Neuronal stem cell (in vitro differentiated cells): ENCODE results near the gene AIG1.

ENCODE experiments used
- DNase-seq: peaks from one replicate; pipeline ENCODE4 v3.0.0-alpha.2; 2013; ENCODE audit warnings: low spot score
- H2AFZ ChIP-seq: one replicate; pipeline ENCODE4 v1.6.1; 2013; ENCODE audit warnings: mild to moderate bottlenecking, low read length, inconsistent platforms
- H2AK5ac ChIP-seq: 2 replicates; pipeline ENCODE4 v1.6.1; 2013; ENCODE audit warnings: low read depth, mild to moderate bottlenecking, inconsistent platforms, low read length, moderate library complexity, mixed read lengths
- H2BK120ac ChIP-seq: 2 replicates; pipeline ENCODE4 v1.6.1; 2013; ENCODE audit warnings: low read depth, mild to moderate bottlenecking, inconsistent platforms, low read length, moderate library complexity, mixed read lengths
- H2BK12ac ChIP-seq: one replicate; pipeline ENCODE4 v1.6.1; 2013; ENCODE audit warnings: low read length, inconsistent platforms
- H2BK15ac ChIP-seq: 2 replicates; pipeline ENCODE4 v1.6.1; 2013; ENCODE audit warnings: mild to moderate bottlenecking, low read length, inconsistent platforms, mixed read lengths
- H2BK5ac ChIP-seq: one replicate; pipeline ENCODE4 v1.6.1; 2013; ENCODE audit warnings: inconsistent platforms, mild to moderate bottlenecking, low read length, moderate library complexity
- H3K14ac ChIP-seq: one replicate; pipeline ENCODE4 v1.6.1; 2013; ENCODE audit warnings: low read length, inconsistent platforms
- H3K18ac ChIP-seq: 2 replicates; pipeline ENCODE4 v1.6.1; 2013; ENCODE audit warnings: low read length, inconsistent platforms
- H3K23ac ChIP-seq: 2 replicates; pipeline ENCODE4 v1.6.1; 2013; ENCODE audit warnings: low read depth, mild to moderate bottlenecking, mixed read lengths, low read length, inconsistent platforms; ENCODE audit not compliant: poor library complexity
- H3K27ac ChIP-seq: replicated peaks from 3 replicates; pipeline ENCODE4 v1.5.1; 2013; ENCODE audit warnings: low read length, inconsistent platforms
- H3K27me3 ChIP-seq, 3 experiments: 2 replicates each; pipeline ENCODE4 v1.6.1; 2013; ENCODE audit warnings: low read length in 3 of 3, mild to moderate bottlenecking in 2 of 3, inconsistent platforms in 1 of 3, low read depth in 1 of 3, mixed read lengths in 1 of 3, moderate library complexity in 1 of 3; ENCODE audit not compliant: control insufficient read depth in 3 of 3, insufficient read depth in 3 of 3
- H3K36me3 ChIP-seq, 2 donors: replicated peaks in 1 of 2; 2 replicates each; pipeline ENCODE4 v1.6.1; 2013; ENCODE audit warnings: low read length in 2 of 2; ENCODE audit not compliant: control insufficient read depth in 2 of 2, insufficient read depth in 2 of 2
- H3K4ac ChIP-seq: 2 replicates; pipeline ENCODE4 v1.6.1; 2013; ENCODE audit warnings: inconsistent platforms, mild to moderate bottlenecking, low read length, moderate library complexity
- H3K4me1 ChIP-seq, 2 donors: 1 replicate in 1 of 2; 2 replicates in 1 of 2; pipeline ENCODE4 v1.6.1; 2013; ENCODE audit warnings: low read length in 2 of 2, low read depth in 1 of 2; ENCODE audit not compliant: control insufficient read depth in 2 of 2, insufficient read depth in 1 of 2
- H3K4me2 ChIP-seq: one replicate; pipeline ENCODE4 v1.6.1; 2013; ENCODE audit warnings: mild to moderate bottlenecking, low read length, inconsistent platforms; ENCODE audit not compliant: insufficient read depth, poor library complexity, severe bottlenecking
- H3K4me3 ChIP-seq, 2 donors: 2 replicates each; pipeline ENCODE4 v1.5.1; 2013; ENCODE audit warnings: low read length in 2 of 2, mild to moderate bottlenecking in 2 of 2, inconsistent platforms in 1 of 2, moderate library complexity in 1 of 2
- H3K79me1 ChIP-seq: one replicate; pipeline ENCODE4 v1.6.1; 2013; ENCODE audit warnings: low read depth, mild to moderate bottlenecking, inconsistent platforms, low read length, moderate library complexity
- H3K9ac ChIP-seq: one replicate; pipeline ENCODE4 v1.6.1; 2013; ENCODE audit warnings: mild to moderate bottlenecking, low read depth, low read length, inconsistent platforms; ENCODE audit not compliant: poor library complexity
- H3K9me3 ChIP-seq, 2 donors: replicated peaks in 1 of 2; 2 replicates each; pipeline versions ENCODE3 to v1.6.1; 2013; ENCODE audit warnings: low read length in 2 of 2, mild to moderate bottlenecking in 2 of 2, inconsistent platforms in 1 of 2, low read depth in 1 of 2, mixed read lengths in 1 of 2, moderate library complexity in 1 of 2; ENCODE audit not compliant: control insufficient read depth in 2 of 2, insufficient read depth in 1 of 2
- H4K8ac ChIP-seq: one replicate; pipeline ENCODE4 v1.6.1; 2013; ENCODE audit warnings: low read depth, mild to moderate bottlenecking, inconsistent platforms, low read length, moderate library complexity
- H4K91ac ChIP-seq: one replicate; pipeline ENCODE4 v1.6.1; 2013; ENCODE audit warnings: low read length, low read depth, mild to moderate bottlenecking, inconsistent platforms; ENCODE audit not compliant: poor library complexity
- WGBS, 2 donors: extraction: QIAGEN DNeasy Blood & Tissue Kit; methylation state at CpG; one replicate each; pipeline ENCODE4 v1.1.7; 2013; ENCODE audit warnings: missing lambda C conversion rate in 2 of 2, mixed read lengths in 1 of 2; ENCODE audit not compliant: insufficient read length in 2 of 2, insufficient replicate concordance in 1 of 2; ENCODE audit errors: extremely low coverage in 2 of 2; 5-methylcytosine and 5-hydroxymethylcytosine counted together

AIG1 gene

DNA sequence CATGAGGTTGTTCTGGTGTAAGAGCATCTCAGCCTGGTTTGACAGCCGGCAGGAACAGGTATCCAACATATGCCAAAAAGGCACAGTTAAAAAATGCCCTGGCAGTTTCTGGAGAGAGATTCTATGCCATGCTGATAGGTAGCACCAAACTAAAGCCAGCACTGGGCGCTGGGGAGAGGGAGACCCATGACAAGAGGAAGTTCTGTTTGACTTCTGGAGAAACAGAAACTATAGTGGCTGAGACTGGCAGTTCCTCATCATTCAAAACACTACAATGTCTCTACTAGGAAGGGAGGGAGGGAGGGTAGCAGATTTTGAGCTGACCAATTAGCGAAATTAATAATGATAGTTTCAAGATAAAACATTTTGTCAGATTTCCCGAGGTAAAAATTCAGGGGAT, 215.7 kb downstream of the AIG1 start:
- H3K4me1 ChIP-seq = no peaks in the 10 kb centered on the region
- no peaks in the 10 kb centered on the region for H3K36me3 ChIP-seq
- no peak overlapping the region for H3K23ac ChIP-seq
- H2AK5ac ChIP-seq = no peak overlapping the region
- no peak overlapping the region for H3K27ac ChIP-seq
- H2BK120ac ChIP-seq = no peak overlapping the region
- no peak overlapping the region for H3K9ac ChIP-seq
- DNase-seq = no peak
- WGBS, 2 donors = no CpG with 5 or more reads among the region's 4 CpGs
- H2BK15ac ChIP-seq = no peak overlapping the region
- no peak overlapping the region for H2AFZ ChIP-seq
- H3K4me3 ChIP-seq = no peak overlapping the region
- no peak overlapping the region for H3K4ac ChIP-seq
- no peak overlapping the region for H3K18ac ChIP-seq
- H4K8ac ChIP-seq = no peak overlapping the region
- no peaks in the 10 kb centered on the region for H3K79me1 ChIP-seq
- no peaks in the 10 kb centered on the region for H3K27me3 ChIP-seq
- no peak overlapping the region for H4K91ac ChIP-seq
- no peak overlapping the region for H3K14ac ChIP-seq
- no peaks in the 10 kb centered on the region for H3K9me3 ChIP-seq
- H2BK5ac ChIP-seq = no peak overlapping the region
- no peak overlapping the region for H2BK12ac ChIP-seq
- H3K4me2 ChIP-seq = no peak overlapping the region

DNA sequence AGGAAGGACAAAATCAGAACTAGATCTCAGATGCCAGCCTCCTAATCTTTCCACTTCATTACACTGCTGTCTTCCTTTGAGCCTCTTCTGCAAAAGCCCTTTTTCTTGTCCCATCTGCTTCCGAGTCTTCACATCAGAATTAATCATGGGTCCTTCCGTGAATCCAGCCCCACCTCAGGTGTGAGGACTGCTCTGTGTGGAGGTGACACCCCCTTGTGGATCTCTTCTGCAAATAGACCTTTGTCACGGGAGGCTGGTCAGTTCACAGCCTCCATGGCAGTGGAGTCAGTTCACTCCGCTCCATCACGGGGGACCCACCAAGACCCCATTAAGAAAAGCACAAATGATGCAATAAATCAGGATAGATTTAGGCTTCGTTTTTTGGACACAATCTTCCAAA, 218.7 kb downstream of the AIG1 start:
- WGBS, 2 donors = no CpG with 5 or more reads among the region's 6 CpGs
- peak; percentile 8 for DNase-seq
- H2BK120ac ChIP-seq = no peak overlapping the region

DNA sequence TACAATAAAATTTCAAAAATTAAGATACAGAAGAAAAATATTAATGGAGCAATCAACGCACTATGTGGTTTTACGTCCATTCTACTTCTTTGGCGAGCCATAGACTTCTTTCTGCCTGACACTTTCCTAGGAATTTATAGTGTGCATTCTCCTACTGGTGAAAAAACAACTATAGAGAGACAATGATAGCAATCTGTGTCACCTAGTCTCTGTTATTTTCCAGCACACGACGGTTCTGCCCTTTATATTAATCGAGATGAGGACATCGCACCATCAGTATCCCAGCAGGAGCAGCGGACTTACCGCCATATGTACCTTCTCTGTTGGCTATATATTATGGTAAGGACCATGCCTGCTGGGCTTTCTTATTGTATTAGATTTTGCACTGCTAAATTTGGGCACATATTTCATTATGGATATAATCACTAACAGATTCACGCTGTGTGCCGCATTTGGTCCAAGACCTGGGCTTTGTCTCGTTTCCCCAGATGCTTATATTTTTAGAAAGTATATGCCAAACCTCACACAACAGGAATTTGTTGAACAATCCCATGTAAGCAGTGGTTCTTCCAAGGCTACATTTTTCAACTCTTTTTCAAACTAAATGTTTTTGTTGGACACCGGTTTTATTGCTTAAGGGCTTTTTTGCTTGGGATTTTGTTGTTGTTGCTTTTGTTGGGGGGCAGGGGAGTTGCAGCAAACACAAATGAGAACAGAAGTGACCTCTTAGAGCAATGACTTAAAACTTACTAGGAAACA, 223.4 kb downstream of the AIG1 start:
- Histone ChIP-seq H2BK120ac (no peak overlapping the region), H3K14ac (no peak overlapping the region), H3K27ac (no peak overlapping the region), H2AK5ac (no peak overlapping the region), H4K8ac (no peak overlapping the region), H2BK5ac (no peak overlapping the region), H3K79me1 (no peaks in the 10 kb centered on the region), H3K23ac (no peak overlapping the region), H3K18ac (no peak overlapping the region), H3K4me2 (no peak overlapping the region), H2BK12ac (no peak overlapping the region), H3K9me3 (no peaks in the 10 kb centered on the region), H3K36me3 (no peaks in the 10 kb centered on the region), H3K27me3 (no peaks in the 10 kb centered on the region), H2AFZ (no peak overlapping the region), H3K9ac (no peak overlapping the region), H3K4ac (no peak overlapping the region), H4K91ac (no peak overlapping the region), H3K4me1 (no peaks in the 10 kb centered on the region), H3K4me3 (no peak overlapping the region), H2BK15ac (no peak overlapping the region)
- no peak for DNase-seq
- WGBS, 2 donors = no CpG with 5 or more reads among the region's 13 CpGs

More for the DNA sequence above, 218.7 kb downstream of the AIG1 start:
- H2BK12ac ChIP-seq = no peak overlapping the region
- H2AK5ac ChIP-seq = no peak overlapping the region
- H3K4me3 ChIP-seq = no peak overlapping the region
- H3K14ac ChIP-seq = no peak overlapping the region
- H2AFZ ChIP-seq = no peak overlapping the region
- no peak overlapping the region for H3K18ac ChIP-seq
- no peak overlapping the region for H4K91ac ChIP-seq
- H3K4ac ChIP-seq = no peak overlapping the region
- H3K9me3 ChIP-seq = no peaks in the 10 kb centered on the region
- H4K8ac ChIP-seq = no peak overlapping the region
- H2BK5ac ChIP-seq = no peak overlapping the region
- H3K4me2 ChIP-seq = no peak overlapping the region
- H3K79me1 ChIP-seq = no peaks in the 10 kb centered on the region
- no peaks in the 10 kb centered on the region for H3K4me1 ChIP-seq
- no peaks in the 10 kb centered on the region for H3K27me3 ChIP-seq
- no peak overlapping the region for H3K27ac ChIP-seq
- H2BK15ac ChIP-seq = no peak overlapping the region
- H3K9ac ChIP-seq = no peak overlapping the region
- H3K23ac ChIP-seq = no peak overlapping the region
- H3K36me3 ChIP-seq = no peaks in the 10 kb centered on the region

DNA sequence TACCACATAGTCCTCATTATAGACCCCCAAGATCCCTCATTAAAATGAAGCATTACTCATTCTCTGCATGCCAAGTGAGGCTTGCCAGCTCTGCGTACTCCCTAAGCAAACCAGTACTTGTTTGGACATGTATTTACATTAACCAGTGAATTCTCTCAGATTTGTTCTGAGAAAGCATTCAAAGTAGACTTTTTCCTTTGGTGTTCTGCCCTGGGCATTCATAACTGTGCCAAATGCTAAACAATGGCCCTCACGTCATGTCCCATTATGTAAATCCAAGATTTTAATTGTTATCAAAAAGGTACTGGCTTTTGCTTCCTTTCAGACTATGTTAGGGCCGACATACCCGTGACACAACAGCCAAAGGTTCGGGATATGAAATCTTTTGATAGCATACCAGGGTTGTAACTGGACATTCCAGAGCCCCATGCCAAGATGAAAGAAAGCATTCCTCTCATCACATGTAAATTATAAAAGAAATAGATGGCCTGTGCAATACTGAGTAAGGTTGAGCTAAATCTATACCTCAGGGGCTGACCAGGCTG, 225.6 kb downstream of the AIG1 start:
- H2AK5ac ChIP-seq = no peak overlapping the region
- no peak overlapping the region for H2BK12ac ChIP-seq
- no peaks in the 10 kb centered on the region for H3K27me3 ChIP-seq
- H3K27ac ChIP-seq = no peak overlapping the region
- no peak for DNase-seq
- H3K14ac ChIP-seq = no peak overlapping the region
- no peaks in the 10 kb centered on the region for H3K79me1 ChIP-seq
- no peak overlapping the region for H3K4me3 ChIP-seq
- WGBS, 2 donors = no CpG with 5 or more reads among the region's 5 CpGs
- no peaks in the 10 kb centered on the region for H3K9me3 ChIP-seq
- H3K4ac ChIP-seq = no peak overlapping the region
- H2BK5ac ChIP-seq = no peak overlapping the region
- H3K9ac ChIP-seq = no peak overlapping the region
- no peak overlapping the region for H3K18ac ChIP-seq
- H3K23ac ChIP-seq = no peak overlapping the region
- H2BK15ac ChIP-seq = no peak overlapping the region
- H3K4me1 ChIP-seq = no peaks in the 10 kb centered on the region
- H4K8ac ChIP-seq = no peak overlapping the region
- no peaks in the 10 kb centered on the region for H3K36me3 ChIP-seq
- H2BK120ac ChIP-seq = no peak overlapping the region
- H3K4me2 ChIP-seq = no peak overlapping the region
- no peak overlapping the region for H2AFZ ChIP-seq
- H4K91ac ChIP-seq = no peak overlapping the region
